ENCODE data around the gene ZNF235.
"Not testable (repeated sequence)": the region's sequence is repeated elsewhere in the genome, so short reads cannot be mapped to it uniquely, and the experiment has no call there.

ZNF235 gene

GRCh38 chr19:44255705-44256411 is 49.0 kb downstream of the ZNF235 start:
- no peak for DNase-seq

GRCh38 chr19:44254496-44254895 is 50.3 kb downstream of the ZNF235 start:
- DNase-seq: no peak

- not testable (repeated sequence) for DNase-seq
These were observed 51.4 kb downstream of the ZNF235 start for GRCh38 chr19:44253392-44253791.

- DNase-seq: not testable (repeated sequence)
These were observed 52.5 kb downstream of the ZNF235 start for GRCh38 chr19:44252332-44252731.

- no peak for DNase-seq
These were observed 68.4 kb downstream of the ZNF235 start for GRCh38 chr19:44236384-44236783.

Measured in stimulated activated CD4-positive, alpha-beta T cell treated with anti-CD3 and anti-CD28 coated beads, Interleukin-4, amount 100 ng/mL, for 1 hour (primary cell).